ENCODE data around the gene CYLD.

CYLD gene

DNA sequence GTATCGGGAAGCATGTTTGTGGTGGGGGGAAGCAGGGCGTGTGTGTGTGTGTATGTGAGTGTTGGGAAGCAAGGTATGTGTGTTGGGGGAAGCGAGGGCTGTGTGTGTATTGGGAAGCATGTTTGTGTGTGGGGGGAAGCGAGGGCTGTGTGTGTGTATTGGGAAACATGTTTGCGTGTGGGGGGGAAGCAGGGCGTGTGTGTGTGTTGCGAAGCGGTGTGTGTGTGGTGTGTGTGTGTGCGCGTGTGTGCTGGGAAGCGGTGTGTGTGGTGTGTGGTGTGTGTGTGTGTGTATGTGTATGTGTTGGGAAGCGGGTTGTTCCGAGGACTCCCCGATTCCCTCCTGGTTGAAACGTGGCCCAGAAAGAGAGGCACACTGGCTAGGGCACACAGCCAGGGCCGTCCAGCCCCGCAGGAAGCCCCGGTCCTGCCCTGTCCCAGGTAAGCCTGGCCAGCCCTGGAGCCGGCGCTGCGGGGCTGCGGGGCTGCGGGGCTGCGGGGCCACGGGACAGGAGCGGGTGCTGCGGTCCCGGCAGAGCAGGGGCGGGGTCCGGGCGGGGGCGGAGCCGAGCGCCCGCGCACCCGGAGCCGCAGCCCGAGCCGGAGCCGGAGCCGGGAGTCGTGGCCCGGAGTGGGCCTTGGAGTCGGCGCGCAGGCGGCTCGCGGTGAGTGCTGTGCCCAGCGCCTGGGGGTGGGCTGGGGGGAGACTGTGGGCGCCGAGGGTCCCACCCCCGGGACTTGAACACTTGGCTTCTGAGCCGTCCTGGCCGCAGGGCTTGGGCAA, 48.7 kb upstream of the CYLD start, which contains the start of gene NOD2 (continued):
- TF ChIP-seq ZSCAN4 (tag by site-specific recombination; IDR thresholded peaks at IDR 0.05) (peak; percentile 77), ZSCAN30 (tag by site-specific recombination; IDR thresholded peaks at IDR 0.05) (no peak), GLI2 (tag by site-specific recombination; IDR thresholded peaks at IDR 0.05; ENCODE audit: borderline replicate concordance, low read depth) (no peak), INSM2 (tag by site-specific recombination; IDR thresholded peaks at IDR 0.05) (no peak), ZNF701 (tag by site-specific recombination; IDR thresholded peaks at IDR 0.05) (no peak), ZNF843 (tag by site-specific recombination; IDR thresholded peaks at IDR 0.05) (no peak), ZNF585B (tag by site-specific recombination; IDR thresholded peaks at IDR 0.05) (no peak), ZFP69B (tag by site-specific recombination; IDR thresholded peaks at IDR 0.05) (no peak), ZNF571 (tag by site-specific recombination; IDR thresholded peaks at IDR 0.05) (no peak), ZNF398 (tag by site-specific recombination; IDR thresholded peaks at IDR 0.05) (peak; percentile 72), SP2 (tag by site-specific recombination; IDR thresholded peaks at IDR 0.05) (no peak), ZNF776 (tag by site-specific recombination; IDR thresholded peaks at IDR 0.05; ENCODE audit: borderline replicate concordance) (no peak), ZNF214 (tag by site-specific recombination; IDR thresholded peaks at IDR 0.05; ENCODE audit: borderline replicate concordance) (no peak), PRDM1 (tag by site-specific recombination; IDR thresholded peaks at IDR 0.05) (no peak), ZNF362 (tag by site-specific recombination; IDR thresholded peaks at IDR 0.05) (no peak), ZFHX2 (tag by site-specific recombination; conservative IDR thresholded peaks at IDR 0.05) (peak; percentile 68), KLF17 (tag by site-specific recombination; IDR thresholded peaks at IDR 0.05) (no peak), OVOL3 (tag by site-specific recombination; IDR thresholded peaks at IDR 0.05) (no peak), ZNF174 (tag by site-specific recombination; IDR thresholded peaks at IDR 0.05) (no peak), ZNF202 (tag by site-specific recombination; IDR thresholded peaks at IDR 0.05; ENCODE audit: borderline replicate concordance) (no peak), ZNF155 (tag by site-specific recombination; IDR thresholded peaks at IDR 0.05) (0 out of 2 replicates have a peak, but pooled peaks have one; percentile 7), BCL11A (tag by site-specific recombination; IDR thresholded peaks at IDR 0.05; ENCODE audit: low read depth) (no peak), ZNF596 (tag by site-specific recombination; IDR thresholded peaks at IDR 0.05) (no peak), ZNF112 (tag by site-specific recombination; IDR thresholded peaks at IDR 0.05) (no peak), KLF1 (tag by site-specific recombination; IDR thresholded peaks at IDR 0.05) (no peak; the same call in 1 of the 2 replicates)
- TF ChIP-seq, protein P1, sequence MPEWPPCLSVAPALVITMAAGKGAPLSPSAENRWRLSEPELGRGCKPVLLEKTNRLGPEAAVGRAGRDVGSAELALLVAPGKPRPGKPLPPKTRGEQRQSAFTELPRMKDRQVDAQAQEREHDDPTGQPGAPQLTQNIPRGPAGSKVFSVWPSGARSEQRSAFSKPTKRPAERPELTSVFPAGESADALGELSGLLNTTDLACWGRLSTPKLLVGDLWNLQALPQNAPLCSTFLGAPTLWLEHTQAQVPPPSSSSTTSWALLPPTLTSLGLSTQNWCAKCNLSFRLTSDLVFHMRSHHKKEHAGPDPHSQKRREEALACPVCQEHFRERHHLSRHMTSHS (tag by site-specific recombination; IDR thresholded peaks at IDR 0.05), result 0 out of 2 replicates have a peak, but pooled peaks have one; percentile 5
- TF ChIP-seq, protein P2, sequence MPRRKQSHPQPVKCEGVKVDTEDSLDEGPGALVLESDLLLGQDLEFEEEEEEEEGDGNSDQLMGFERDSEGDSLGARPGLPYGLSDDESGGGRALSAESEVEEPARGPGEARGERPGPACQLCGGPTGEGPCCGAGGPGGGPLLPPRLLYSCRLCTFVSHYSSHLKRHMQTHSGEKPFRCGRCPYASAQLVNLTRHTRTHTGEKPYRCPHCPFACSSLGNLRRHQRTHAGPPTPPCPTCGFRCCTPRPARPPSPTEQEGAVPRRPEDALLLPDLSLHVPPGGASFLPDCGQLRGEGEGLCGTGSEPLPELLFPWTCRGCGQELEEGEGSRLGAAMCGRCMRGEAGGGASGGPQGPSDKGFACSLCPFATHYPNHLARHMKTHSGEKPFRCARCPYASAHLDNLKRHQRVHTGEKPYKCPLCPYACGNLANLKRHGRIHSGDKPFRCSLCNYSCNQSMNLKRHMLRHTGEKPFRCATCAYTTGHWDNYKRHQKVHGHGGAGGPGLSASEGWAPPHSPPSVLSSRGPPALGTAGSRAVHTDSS (tag by site-specific recombination; IDR thresholded peaks at IDR 0.05), result no peak
- TF ChIP-seq, protein P3, sequence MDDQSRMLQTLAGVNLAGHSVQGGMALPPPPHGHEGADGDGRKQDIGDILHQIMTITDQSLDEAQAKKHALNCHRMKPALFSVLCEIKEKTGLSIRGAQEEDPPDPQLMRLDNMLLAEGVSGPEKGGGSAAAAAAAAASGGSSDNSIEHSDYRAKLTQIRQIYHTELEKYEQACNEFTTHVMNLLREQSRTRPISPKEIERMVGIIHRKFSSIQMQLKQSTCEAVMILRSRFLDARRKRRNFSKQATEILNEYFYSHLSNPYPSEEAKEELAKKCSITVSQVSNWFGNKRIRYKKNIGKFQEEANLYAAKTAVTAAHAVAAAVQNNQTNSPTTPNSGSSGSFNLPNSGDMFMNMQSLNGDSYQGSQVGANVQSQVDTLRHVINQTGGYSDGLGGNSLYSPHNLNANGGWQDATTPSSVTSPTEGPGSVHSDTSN (CRISPR knock-in tag; IDR thresholded peaks at IDR 0.05), result no peak

Data from HEK293 (cell line).